Measurements from ENCODE around the gene TACC3.
A peak's percentile ranks its signal among the peaks of the same experiment; 100 is the strongest.

Gene TACC3

DNA sequence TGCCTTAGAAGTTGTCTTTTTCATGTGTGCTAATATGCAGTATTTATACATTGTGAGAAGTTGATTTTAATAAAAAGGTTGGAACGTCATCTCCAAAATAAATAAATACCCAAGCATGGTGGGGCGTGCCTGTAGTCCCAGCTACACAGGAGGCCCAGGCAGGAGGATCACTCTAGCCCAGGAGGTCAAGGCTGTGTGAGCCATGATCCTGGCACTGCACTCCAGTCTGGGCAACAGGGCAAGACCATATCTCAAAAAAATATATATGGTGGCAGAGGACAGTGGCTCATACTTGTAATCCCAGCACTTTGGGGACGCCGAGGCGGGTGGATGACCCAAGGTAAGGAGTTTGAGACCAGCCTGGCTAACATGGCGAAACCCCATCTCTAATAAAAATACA is 15.6 kb upstream of the TACC3 start:
- no peak for ATAC-seq

- no peak for ATAC-seq
Measured at GRCh38 chr4:1706358-1706757, 15.0 kb upstream of the TACC3 start.

GRCh38 chr4:1708581-1708980 is 12.7 kb upstream of the TACC3 start:
- ATAC-seq, result no peak

GRCh38 chr4:1711055-1711570 is 10.2 kb upstream of the TACC3 start:
- no peak for ATAC-seq

- peak; percentile 21 to 26 for ATAC-seq
Measured at GRCh38 chr4:1711571-1712215, 9.6 kb upstream of the TACC3 start.

- peak; percentile 91 to 92 for ATAC-seq
Measured at GRCh38 chr4:1712216-1713002, 8.9 kb upstream of the TACC3 start, which contains the start of gene SLBP. Gene SLBP, minus strand, starts transcription at chr4:1712319. Its CDS starts 131 bp downstream, at chr4:1712188.

DNA sequence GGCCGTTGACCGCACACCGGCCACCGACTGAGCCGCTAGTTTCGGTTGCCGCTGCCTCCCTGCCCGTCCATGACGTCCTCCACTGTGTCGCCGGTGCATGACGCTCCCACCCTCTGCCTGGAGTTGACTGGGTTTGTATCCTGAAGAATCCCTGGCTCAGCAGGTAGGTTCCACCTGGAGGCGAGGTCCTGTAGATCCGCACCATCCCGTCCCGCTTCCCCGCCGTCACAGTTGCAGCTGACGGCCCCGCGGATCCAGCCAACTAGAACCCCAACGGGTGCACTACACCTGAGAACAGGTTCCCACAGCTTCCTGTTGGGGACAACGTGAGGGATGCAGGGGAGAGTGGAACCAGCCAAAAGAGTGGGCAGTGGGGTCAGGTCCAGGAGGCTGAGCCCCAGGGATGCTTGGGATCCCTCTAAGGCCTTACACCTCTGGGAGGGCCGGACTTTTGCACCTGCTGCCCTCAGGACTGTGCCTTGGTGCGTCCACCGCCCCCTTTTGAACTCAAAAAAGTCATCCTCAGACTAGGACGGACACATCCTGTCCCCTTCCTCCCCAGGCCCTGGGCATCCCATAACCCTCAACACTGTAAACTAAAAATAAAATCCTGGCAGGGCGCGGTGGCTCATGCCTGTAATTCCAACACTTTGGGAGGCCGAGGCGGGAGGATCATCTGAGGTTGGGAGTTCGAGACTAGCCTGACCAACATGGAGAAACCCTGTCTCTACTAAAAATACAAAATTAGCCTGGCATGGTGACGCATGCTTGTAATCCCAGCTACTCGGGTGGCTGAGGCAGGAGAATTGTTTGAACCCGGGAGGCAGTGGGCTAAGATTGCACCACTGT is 8.1 kb upstream of the TACC3 start:
- ATAC-seq, result peak; percentile 1 to 2

DNA sequence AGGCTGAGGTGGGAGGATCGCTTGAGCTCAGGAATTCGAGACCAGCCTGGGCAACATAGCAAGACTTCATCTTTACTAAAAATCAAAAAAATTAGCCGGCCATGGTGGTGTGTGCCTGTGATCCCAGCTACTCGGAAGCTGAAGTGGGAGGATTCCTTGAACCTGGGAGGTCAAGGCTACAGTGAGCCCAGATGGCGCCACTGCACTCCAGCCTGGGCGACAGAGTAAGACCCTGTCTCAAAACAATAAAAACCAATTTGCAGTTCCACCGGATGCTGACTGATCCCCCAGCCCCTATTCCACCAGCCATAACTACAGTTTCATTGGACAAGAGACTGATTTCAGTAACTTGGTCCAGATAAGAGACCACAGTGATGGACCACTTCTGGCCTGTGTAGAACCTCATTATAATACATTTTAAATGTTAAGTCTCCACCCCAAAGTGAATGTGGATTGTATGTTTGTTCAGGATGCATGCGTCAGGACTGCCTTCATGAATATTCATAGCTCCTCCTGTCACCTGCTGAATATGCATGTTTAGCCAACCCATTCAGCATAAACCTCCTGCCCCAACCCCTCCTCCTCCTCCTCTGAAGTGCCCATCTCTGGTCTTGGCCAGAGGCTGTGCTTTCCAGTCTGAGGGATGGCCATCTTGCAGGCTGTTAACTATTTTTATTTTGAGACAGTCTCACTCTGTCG is 6.9 kb upstream of the TACC3 start:
- ATAC-seq, result no peak

GRCh38 chr4:1715002-1715758 is 6.1 kb upstream of the TACC3 start:
- ATAC-seq, result no peak

DNA sequence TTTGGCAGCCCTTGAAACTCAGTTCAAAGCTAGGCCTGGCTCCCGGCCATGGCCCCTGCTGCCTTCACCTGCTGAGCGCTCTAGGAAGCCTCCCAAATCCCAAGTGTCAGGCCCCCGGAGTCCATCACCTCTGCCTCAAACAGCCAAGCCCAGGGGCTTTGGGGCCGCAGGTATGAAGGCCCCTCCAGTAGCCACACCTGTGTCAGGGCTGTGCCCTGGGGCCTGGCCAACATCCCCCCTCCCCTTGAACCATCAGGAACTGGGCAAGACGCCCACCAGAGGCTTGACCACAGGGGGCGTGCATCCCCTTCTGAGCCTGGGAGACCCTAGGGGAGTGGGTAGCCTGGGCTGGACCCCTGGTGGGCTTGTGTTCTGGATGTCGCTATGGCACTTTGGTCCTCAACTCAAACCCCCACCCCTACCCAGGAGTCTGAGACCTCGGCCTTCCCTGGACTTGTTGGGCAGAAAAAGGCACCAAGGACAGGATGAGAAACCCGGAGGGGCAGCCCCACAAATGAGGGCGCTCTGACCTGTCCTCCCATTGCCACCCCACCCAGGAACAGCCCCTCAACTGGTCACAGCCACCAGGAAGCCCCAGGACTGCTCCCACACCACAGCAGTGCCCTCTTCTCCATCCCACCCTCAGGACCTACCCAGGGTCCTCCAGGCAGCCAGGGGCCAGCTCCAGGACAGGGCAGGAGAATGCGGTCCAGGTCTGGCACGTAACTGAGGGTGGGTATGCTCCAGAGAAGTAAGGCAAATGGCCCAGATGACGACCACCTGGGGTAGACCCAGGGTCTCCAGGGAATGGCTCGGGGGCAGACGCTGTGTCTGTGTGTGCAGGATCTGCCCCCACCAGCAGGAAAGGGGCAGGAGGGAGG is 5.0 kb upstream of the TACC3 start:
- ATAC-seq, result no peak

DNA sequence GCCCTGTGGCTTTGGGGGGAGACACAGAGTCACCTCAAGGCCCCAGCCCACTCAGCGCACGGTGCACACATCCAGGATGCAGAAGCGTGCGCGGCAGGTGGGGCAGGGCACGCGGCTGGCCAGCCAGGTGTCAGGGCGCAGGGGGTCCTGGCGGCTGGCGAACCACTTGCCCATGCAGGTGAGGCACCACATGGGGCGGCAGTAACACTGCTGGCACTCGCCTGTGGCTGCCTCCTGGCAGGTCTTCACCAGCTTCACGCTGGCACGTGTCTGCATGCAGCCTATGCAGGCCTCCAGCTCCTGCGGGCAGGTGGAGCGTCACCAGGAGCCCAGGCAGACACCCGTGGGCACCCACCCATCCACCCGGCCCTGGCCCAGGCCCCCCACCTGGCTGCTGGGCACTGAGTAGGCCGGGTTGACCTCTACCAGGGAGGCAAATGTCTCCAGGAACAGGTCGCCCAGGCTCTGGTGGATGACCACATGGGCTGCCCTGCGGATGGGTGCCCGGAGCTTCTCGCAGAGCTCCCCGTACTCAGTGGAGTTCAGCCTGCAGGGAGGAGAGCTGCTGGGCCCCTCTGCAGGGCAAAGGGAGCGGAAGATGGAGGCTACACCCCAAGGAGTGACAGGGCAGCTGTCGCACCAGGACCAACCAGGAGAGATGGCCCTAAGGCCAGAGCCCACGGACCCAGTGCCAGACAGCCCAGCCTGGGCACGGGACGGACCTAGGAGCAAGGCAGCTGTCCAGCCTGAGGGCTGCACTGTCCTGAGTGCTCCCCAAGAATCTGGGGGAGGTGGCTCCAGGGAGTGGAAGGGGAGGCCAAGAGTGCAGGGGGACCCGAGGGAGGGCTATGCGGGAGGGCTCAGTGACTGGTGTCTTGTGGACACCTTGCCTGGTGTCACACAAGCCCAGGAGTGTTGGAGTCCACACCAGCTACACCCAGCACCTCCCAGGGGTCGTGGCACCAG is 3.9 kb upstream of the TACC3 start:
- ATAC-seq, result no peak

- ATAC-seq, result no peak
Measured at GRCh38 chr4:1718095-1718850, 3.0 kb upstream of the TACC3 start.

DNA sequence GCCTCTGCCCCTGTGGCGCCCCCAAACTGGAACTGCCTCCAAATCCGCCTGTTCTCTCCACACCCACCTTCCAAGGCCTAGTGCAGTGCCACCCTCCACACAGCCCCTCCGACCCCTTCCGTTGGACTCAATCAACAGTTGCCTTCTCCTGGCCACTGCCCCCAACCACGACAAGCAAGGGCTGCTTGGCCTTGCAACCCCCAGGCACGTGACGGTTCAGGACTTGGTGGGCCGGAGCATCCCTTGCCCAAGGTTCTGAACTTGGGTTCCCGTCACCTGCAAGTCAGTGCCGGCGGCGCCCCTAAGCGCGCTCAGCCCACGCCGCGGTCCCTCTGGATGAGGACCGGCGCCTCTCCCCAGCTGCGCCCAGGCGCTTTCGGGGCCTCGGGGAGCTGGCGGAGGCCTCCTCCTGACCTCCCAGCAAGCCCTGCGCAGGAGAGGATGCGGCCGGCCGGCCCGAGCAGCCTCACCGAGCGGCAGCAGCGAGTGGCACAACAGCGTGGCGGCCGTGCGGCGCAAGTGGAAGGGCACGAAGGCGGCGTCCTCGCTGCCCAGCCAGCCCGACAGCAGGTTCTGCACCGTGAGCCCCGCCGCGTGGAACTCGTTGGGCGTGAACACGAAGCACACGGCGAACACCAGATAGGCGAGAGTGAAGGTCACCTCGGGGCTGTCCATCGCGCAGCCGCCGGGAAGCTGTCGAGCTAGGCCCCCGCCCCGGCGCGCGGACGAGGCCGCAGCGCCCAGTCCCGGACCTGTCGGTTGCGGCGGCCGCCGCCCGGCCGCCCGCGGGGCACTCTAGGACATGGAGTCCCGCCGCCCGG is 948 bp upstream of the TACC3 start:
- peak in 1 of 2 donors; percentile 4 for ATAC-seq

DNA sequence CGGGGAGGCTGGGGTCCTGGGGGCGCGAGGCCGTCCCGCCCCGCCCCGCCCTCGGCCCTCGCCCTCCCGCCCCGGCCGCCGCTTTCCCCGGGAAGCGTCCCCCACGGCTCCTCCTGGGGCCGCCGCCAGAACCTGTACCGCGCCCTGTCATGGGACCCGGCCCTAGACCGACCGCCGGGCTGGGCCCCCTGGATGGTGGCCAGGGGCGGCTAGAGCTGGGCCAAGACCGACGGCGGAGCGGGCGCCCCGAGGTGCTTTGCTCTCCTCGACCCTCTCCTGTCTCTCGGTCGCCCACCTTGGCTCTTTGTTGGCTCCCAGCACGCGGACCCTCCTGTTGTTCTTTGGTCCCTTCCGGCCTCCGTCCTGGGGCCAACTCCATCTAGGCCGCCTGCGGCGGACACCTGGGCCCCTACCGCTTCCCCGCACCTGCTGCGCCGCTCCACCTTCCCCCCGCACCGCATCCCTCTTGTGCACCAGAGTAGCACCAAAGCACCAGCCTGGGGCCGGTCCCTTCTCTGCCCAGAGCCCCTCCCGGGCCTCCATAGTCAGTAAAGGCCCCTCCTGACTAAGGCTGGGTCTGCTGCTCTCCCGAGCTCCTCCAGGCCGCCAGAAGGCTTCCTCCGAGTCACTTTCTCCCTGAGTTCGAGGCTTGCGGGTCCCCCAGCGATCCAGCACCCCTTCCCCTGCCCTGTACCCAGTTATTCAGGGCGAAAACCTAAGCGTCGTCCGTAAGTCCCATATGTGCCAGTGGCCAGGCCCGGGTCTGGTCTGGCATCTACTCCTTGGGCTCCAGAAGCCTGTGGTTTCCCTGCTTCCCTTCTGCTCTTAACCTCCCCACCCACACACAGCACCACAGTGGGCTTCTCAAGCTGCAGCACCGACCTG is 587 bp downstream of the TACC3 start:
- ATAC-seq, result no peak

- ATAC-seq, result peak in 1 of 2 donors; percentile 0
Measured at GRCh38 chr4:1722551-1723118, 1.3 kb downstream of the TACC3 start.

DNA sequence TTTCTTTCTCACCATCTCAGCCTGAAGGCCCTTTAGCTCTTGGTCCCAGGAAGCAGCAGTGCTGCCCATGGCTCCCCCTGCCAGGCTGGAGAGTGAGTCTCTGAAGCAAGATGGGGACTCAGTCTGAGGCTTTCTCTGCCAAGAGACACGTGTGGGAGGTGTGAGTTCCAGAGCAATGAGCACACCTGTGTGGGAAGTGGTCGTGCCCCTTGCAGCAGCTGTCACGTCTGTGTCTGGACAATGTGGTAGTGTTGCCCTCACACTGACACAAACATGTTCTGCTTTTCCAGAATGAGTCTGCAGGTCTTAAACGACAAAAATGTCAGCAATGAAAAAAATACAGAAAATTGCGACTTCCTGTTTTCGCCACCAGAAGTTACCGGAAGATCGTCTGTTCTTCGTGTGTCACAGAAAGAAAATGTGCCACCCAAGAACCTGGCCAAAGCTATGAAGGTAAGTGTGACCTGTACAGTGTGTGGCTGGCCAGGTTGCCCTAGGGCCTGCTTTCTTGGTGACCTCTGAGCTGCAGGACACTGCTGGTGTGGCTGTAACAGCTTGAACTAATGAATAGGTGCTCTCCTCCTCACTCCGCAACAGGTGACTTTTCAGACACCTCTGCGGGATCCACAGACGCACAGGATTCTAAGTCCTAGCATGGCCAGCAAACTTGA is 1.9 kb downstream of the TACC3 start:
- peak; percentile 44 to 51 for ATAC-seq

Data from activated CD4-positive, CD25-positive, alpha-beta regulatory T cell treated with anti-CD3 and anti-CD28 coated beads, Interleukin-2, amount 50 U/mL, for 24 hours (primary cell).